ENCODE data around the gene TBC1D22A.

- TF ChIP-seq CTCF (IDR thresholded peaks at IDR 0.05): no peak
- TF ChIP-seq POLR2AphosphoS5 (IDR thresholded peaks at IDR 0.05): no peak
These were observed 30.4 kb downstream of the TBC1D22A start for GRCh38 chr22:46792841-46793261.

Measured in transverse colon (tissue), 4 donors.